ENCODE data around the gene DMD. TPM values are rescaled to one million over a fixed set of nuclear protein-coding genes. Genes with fewer than 3 reads are reported as not detected.

The DMD gene
- total and polyA plus RNA-seq, 2 experiments from 2014 or later: 73.5 to 90.7 TPM

DNA sequence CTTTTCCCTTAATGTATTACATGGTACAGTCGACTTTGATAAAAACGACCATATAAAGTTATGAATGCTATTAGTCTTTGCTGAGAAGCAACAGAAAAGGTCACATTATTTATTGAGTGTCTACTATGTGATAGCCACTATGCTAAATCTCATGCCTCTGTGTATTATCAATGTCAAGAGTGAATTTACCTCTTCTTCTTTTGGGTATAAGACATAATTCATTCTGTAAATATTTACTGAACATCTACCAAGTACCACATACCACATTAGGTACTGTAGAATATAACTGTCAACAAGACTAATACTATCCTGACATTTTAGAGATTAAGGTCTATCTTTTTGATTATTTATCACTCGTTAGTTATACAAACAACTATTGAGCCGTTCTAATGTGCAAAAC lies 1870.8 kb downstream of the DMD start:
- Histone ChIP-seq H3K27me3 (no peaks in the 10 kb centered on the region), H3K9me3 (ENCODE audit: low read depth) (no peaks in the 10 kb centered on the region), H3K4me3 (no peak overlapping the region), H3K27ac (no peak overlapping the region), H3K4me1 (ENCODE audit: low read depth) (no peaks in the 10 kb centered on the region), H3K36me3 (no peaks in the 10 kb centered on the region)
- DNase-seq (ENCODE audit: low read depth in 1 of 2, low spot score in 1 of 2): no peak
- no peak for TF ChIP-seq CTCF (IDR thresholded peaks at IDR 0.05; ENCODE audit: low read depth, low read length)

DNA sequence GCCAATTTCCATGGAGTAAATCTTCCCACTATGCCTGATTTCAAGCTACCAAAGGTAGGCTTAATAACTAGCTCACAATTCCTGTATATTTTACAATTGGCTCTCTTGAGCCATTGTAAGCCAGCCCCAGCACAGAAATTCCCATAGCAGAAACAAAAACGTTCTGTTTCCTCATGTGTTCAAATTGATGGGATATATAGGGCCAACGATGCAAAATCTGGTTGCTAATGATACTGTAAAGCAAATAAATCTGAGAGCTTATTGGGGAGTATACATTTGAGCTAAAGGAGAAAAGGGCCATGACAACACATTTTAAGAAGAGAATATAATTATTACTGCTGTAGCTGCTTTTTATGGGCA lies 1872.4 kb downstream of the DMD start:
- no peaks in the 10 kb centered on the region for H3K9me3 ChIP-seq (ENCODE audit: low read depth)
- no peaks in the 10 kb centered on the region for H3K27me3 ChIP-seq
- no peak overlapping the region for H3K4me3 ChIP-seq
- no peaks in the 10 kb centered on the region for H3K4me1 ChIP-seq (ENCODE audit: low read depth)
- no peaks in the 10 kb centered on the region for H3K36me3 ChIP-seq
- no peak overlapping the region for H3K27ac ChIP-seq
- no peak for DNase-seq (ENCODE audit: low read depth in 1 of 2, low spot score in 1 of 2)
- TF ChIP-seq CTCF (IDR thresholded peaks at IDR 0.05; ENCODE audit: low read depth, low read length): no peak

GRCh38 chrX:31337332-31337731 lies 1874.0 kb downstream of the DMD start:
- Histone ChIP-seq H3K27ac (no peak overlapping the region), H3K4me1 (ENCODE audit: low read depth) (no peaks in the 10 kb centered on the region), H3K4me3 (no peak overlapping the region), H3K27me3 (no peaks in the 10 kb centered on the region), H3K9me3 (ENCODE audit: low read depth) (no peaks in the 10 kb centered on the region), H3K36me3 (no peaks in the 10 kb centered on the region)
- no peak for TF ChIP-seq CTCF (IDR thresholded peaks at IDR 0.05; ENCODE audit: low read depth, low read length)
- peak in 1 of 2 donors; percentile 19 for DNase-seq (ENCODE audit: low read depth in 1 of 2, low spot score in 1 of 2)

- H3K27me3 ChIP-seq: no peaks in the 10 kb centered on the region
- no peak for DNase-seq (ENCODE audit: low read depth in 1 of 2, low spot score in 1 of 2)
- no peak for TF ChIP-seq CTCF (IDR thresholded peaks at IDR 0.05; ENCODE audit: low read depth, low read length)
These were observed 1874.9 kb downstream of the DMD start for GRCh38 chrX:31336419-31336818.

GRCh38 chrX:31334997-31335396 lies 1876.4 kb downstream of the DMD start:
- Histone ChIP-seq H3K36me3 (no peaks in the 10 kb centered on the region), H3K4me3 (no peak overlapping the region), H3K9me3 (ENCODE audit: low read depth) (no peaks in the 10 kb centered on the region), H3K27ac (no peak overlapping the region), H3K4me1 (ENCODE audit: low read depth) (peaks cover 9% of the 10 kb centered on the region), H3K27me3 (no peaks in the 10 kb centered on the region)
- no peak for DNase-seq (ENCODE audit: low read depth in 1 of 2, low spot score in 1 of 2)
- no peak for TF ChIP-seq CTCF (IDR thresholded peaks at IDR 0.05; ENCODE audit: low read depth, low read length)

More at GRCh38 chrX:31336419-31336818, 1874.9 kb downstream of the DMD start:
- no peak overlapping the region for H3K27ac ChIP-seq
- H3K4me1 ChIP-seq (ENCODE audit: low read depth): peaks cover 6% of the 10 kb centered on the region
- no peaks in the 10 kb centered on the region for H3K9me3 ChIP-seq (ENCODE audit: low read depth)
- no peaks in the 10 kb centered on the region for H3K36me3 ChIP-seq
- H3K4me3 ChIP-seq: no peak overlapping the region

Data from cardiac muscle cell (in vitro differentiated cells and primary cell).